ENCODE measurements around the gene CUL1.

CUL1 gene

DNA sequence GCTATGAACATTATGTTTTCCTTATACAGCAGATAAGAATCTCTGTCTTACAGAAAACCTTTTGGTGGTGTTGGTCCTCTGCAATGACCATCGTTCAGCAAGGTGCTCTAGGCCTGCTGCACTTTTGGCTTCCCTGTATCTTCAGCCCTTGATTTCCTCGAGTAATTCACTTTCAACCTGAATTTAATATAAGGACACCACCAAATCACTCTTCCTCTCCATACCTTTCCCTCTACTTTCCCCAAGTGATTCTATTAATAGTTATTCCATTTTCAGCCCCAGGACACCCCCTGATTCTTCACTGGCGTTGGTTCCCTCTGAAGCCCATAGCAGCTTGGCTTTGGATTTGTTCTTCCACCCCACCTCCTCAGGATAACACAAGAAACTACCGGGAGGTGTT lies 113.2 kb downstream of the CUL1 start:
- H3K4me3 ChIP-seq (ENCODE audit: low read length): no peak overlapping the region
- no peak for DNase-seq (ENCODE audit: low read depth)
- TF ChIP-seq, protein P1, sequence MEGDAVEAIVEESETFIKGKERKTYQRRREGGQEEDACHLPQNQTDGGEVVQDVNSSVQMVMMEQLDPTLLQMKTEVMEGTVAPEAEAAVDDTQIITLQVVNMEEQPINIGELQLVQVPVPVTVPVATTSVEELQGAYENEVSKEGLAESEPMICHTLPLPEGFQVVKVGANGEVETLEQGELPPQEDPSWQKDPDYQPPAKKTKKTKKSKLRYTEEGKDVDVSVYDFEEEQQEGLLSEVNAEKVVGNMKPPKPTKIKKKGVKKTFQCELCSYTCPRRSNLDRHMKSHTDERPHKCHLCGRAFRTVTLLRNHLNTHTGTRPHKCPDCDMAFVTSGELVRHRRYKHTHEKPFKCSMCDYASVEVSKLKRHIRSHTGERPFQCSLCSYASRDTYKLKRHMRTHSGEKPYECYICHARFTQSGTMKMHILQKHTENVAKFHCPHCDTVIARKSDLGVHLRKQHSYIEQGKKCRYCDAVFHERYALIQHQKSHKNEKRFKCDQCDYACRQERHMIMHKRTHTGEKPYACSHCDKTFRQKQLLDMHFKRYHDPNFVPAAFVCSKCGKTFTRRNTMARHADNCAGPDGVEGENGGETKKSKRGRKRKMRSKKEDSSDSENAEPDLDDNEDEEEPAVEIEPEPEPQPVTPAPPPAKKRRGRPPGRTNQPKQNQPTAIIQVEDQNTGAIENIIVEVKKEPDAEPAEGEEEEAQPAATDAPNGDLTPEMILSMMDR (IDR thresholded peaks at IDR 0.05; ENCODE audit: insufficient read depth, low read depth, low read length, missing control alignments): no peak

- TF ChIP-seq, protein P1 (IDR thresholded peaks at IDR 0.05; ENCODE audit: insufficient read depth, low read depth, low read length, missing control alignments): no peak
- no peak overlapping the region for H3K4me3 ChIP-seq (ENCODE audit: low read length)
- no peak for DNase-seq (ENCODE audit: low read depth)
Measured at GRCh38 chr7:148813890-148814289, 115.2 kb downstream of the CUL1 start.

GRCh38 chr7:148814922-148815559 lies 116.3 kb downstream of the CUL1 start:
- DNase-seq (ENCODE audit: low read depth): no peak
- H3K4me3 ChIP-seq (ENCODE audit: low read length): no peak overlapping the region
- TF ChIP-seq, protein P1 (IDR thresholded peaks at IDR 0.05; ENCODE audit: insufficient read depth, low read depth, low read length, missing control alignments): no peak

GRCh38 chr7:148815612-148816011 lies 116.9 kb downstream of the CUL1 start:
- TF ChIP-seq, protein P1 (IDR thresholded peaks at IDR 0.05; ENCODE audit: insufficient read depth, low read depth, low read length, missing control alignments): no peak
- H3K4me3 ChIP-seq (ENCODE audit: low read length): no peak overlapping the region
- DNase-seq (ENCODE audit: low read depth): peak; percentile 39

GRCh38 chr7:148819697-148820360 lies 121.1 kb downstream of the CUL1 start:
- H3K4me3 ChIP-seq (ENCODE audit: low read length): no peak overlapping the region
- peak; percentile 7 for DNase-seq (ENCODE audit: low read depth)
- TF ChIP-seq, protein P1 (IDR thresholded peaks at IDR 0.05; ENCODE audit: insufficient read depth, low read depth, low read length, missing control alignments): no peak

- no peak overlapping the region for H3K4me3 ChIP-seq (ENCODE audit: low read length)
- no peak for DNase-seq (ENCODE audit: low read depth)
- TF ChIP-seq, protein P1 (IDR thresholded peaks at IDR 0.05; ENCODE audit: insufficient read depth, low read depth, low read length, missing control alignments): no peak
Measured at GRCh38 chr7:148821422-148821821, 122.7 kb downstream of the CUL1 start.

- no peak for DNase-seq (ENCODE audit: low read depth)
- TF ChIP-seq, protein P1 (IDR thresholded peaks at IDR 0.05; ENCODE audit: insufficient read depth, low read depth, low read length, missing control alignments): no peak
- no peak overlapping the region for H3K4me3 ChIP-seq (ENCODE audit: low read length)
Measured at GRCh38 chr7:148824864-148825263, 126.2 kb downstream of the CUL1 start.
